HL-60 (cell line): Measurements from ENCODE around the gene TOR2A.

Source experiments
- DNase-seq, 2 experiments: peaks; one replicate each; pipeline ENCODE4 v3.0.0-alpha.2; 2010 to 2020; ENCODE audit warnings: low read depth in 1 of 2, low spot score in 1 of 2
- H3K27ac ChIP-seq: fragments of 250-450 bp; sonication (Bioruptor Pico); replicated peaks from 2 replicates; pipeline ENCODE4 v1.5.1; 2020; ENCODE audit warnings: mild to moderate bottlenecking, moderate library complexity
- H3K27me3 ChIP-seq: fragments of 250-450 bp; sonication (Bioruptor Pico); 2 replicates; pipeline ENCODE4 v1.5.1; 2021; ENCODE audit warnings: mild to moderate bottlenecking, moderate library complexity; ENCODE audit not compliant: insufficient read depth, poor library complexity, severe bottlenecking
- H3K4me3 ChIP-seq: replicated peaks from 2 replicates; pipeline ENCODE4 v1.5.1; 2011; ENCODE audit warnings: mild to moderate bottlenecking, control low read depth, low read length; ENCODE audit not compliant: insufficient read depth
- GABPA ChIP-seq: IDR thresholded peaks from 2 replicates; pipeline ENCODE4 v1.6.1; 2012; ENCODE audit warnings: low read depth
- POLR2AphosphoS5 ChIP-seq: IDR thresholded peaks from 2 replicates; pipeline ENCODE4 v1.6.1; 2012; ENCODE audit warnings: low read depth
- SPI1 ChIP-seq: IDR thresholded peaks from 2 replicates; pipeline ENCODE4 v1.6.1; 2012; ENCODE audit warnings: low read depth, mild to moderate bottlenecking, borderline replicate concordance
- TF ChIP-seq, protein P1 (sequence below): IDR thresholded peaks from one replicate; pipeline ENCODE4 v1.5.1; 2011; ENCODE audit warnings: low read length, control low read depth, inconsistent platforms; ENCODE audit not compliant: insufficient read depth
- TF ChIP-seq, protein P2 (sequence below): IDR thresholded peaks from 2 replicates; pipeline ENCODE4 v1.6.1; 2012; ENCODE audit warnings: low read depth; ENCODE audit not compliant: insufficient replicate concordance

Gene TOR2A

DNA sequence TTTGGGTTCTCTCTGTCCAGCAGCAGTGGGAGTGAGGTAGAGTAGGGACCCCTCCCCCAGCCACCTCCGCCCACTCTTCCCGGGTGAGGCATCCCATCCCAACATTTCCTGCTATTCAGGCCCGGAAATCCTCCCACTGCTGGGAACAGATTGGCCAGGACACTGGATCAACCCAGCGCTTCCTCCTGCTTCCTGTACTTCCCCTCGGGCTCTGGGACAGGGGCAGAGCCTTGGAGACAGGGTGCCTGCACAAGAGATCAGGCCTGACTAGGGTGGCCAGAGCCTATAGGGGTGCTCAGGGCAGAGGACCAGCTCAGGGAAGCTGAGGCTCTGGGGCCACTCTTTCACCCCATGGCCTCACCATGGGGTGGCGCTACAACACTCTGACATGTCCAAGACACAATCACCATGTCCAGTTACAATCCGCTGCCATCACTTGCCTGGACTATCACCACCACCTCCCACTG lies 28.9 kb upstream of the TOR2A start:
- TF ChIP-seq, protein P1, sequence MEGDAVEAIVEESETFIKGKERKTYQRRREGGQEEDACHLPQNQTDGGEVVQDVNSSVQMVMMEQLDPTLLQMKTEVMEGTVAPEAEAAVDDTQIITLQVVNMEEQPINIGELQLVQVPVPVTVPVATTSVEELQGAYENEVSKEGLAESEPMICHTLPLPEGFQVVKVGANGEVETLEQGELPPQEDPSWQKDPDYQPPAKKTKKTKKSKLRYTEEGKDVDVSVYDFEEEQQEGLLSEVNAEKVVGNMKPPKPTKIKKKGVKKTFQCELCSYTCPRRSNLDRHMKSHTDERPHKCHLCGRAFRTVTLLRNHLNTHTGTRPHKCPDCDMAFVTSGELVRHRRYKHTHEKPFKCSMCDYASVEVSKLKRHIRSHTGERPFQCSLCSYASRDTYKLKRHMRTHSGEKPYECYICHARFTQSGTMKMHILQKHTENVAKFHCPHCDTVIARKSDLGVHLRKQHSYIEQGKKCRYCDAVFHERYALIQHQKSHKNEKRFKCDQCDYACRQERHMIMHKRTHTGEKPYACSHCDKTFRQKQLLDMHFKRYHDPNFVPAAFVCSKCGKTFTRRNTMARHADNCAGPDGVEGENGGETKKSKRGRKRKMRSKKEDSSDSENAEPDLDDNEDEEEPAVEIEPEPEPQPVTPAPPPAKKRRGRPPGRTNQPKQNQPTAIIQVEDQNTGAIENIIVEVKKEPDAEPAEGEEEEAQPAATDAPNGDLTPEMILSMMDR: peak; percentile 33
- no peak for TF ChIP-seq SPI1
- no peaks in the 10 kb centered on the region for H3K27me3 ChIP-seq
- no peak overlapping the region for H3K4me3 ChIP-seq
- no peak overlapping the region for H3K27ac ChIP-seq
- DNase-seq: peak in 1 of 2 experiments; percentile 51

DNA sequence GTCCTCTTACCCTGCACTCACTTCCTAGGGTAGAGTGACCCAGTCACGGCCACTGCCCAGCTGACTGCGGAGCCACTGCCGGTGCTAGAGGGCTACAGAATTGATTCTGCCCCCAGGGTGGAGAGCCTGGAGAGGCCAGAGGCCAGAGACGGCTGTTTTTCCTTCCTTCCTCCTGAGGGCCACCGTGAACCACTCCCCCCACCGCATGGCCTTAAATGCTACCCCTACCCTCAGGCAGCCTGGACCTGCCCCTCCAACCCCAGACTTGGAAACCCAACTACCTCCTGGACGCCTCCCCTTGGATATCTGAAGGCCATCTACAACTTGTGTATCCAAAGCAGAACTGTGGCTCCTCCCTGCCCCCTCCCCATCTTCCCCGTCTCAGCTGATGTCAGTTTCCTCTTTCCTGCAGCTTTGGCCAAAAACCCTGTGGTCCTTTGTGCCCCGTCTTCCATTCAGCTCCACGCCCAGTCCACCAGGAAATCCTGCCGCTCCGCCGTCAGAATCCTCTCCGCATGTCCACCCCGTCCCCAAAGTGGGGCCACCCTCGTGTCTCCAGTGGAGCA lies 27.1 kb upstream of the TOR2A start:
- H3K27me3 ChIP-seq: no peaks in the 10 kb centered on the region
- DNase-seq: peak in 1 of 2 experiments; percentile 72
- TF ChIP-seq, protein P1: no peak
- TF ChIP-seq, protein P2, sequence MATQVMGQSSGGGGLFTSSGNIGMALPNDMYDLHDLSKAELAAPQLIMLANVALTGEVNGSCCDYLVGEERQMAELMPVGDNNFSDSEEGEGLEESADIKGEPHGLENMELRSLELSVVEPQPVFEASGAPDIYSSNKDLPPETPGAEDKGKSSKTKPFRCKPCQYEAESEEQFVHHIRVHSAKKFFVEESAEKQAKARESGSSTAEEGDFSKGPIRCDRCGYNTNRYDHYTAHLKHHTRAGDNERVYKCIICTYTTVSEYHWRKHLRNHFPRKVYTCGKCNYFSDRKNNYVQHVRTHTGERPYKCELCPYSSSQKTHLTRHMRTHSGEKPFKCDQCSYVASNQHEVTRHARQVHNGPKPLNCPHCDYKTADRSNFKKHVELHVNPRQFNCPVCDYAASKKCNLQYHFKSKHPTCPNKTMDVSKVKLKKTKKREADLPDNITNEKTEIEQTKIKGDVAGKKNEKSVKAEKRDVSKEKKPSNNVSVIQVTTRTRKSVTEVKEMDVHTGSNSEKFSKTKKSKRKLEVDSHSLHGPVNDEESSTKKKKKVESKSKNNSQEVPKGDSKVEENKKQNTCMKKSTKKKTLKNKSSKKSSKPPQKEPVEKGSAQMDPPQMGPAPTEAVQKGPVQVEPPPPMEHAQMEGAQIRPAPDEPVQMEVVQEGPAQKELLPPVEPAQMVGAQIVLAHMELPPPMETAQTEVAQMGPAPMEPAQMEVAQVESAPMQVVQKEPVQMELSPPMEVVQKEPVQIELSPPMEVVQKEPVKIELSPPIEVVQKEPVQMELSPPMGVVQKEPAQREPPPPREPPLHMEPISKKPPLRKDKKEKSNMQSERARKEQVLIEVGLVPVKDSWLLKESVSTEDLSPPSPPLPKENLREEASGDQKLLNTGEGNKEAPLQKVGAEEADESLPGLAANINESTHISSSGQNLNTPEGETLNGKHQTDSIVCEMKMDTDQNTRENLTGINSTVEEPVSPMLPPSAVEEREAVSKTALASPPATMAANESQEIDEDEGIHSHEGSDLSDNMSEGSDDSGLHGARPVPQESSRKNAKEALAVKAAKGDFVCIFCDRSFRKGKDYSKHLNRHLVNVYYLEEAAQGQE: no peak
- TF ChIP-seq GABPA (no peak), POLR2AphosphoS5 (no peak), SPI1 (peak; percentile 46; the same call in 1 of the 2 replicates)
- no peak overlapping the region for H3K4me3 ChIP-seq
- peak overlapping the region; percentile 21 for H3K27ac ChIP-seq

DNA sequence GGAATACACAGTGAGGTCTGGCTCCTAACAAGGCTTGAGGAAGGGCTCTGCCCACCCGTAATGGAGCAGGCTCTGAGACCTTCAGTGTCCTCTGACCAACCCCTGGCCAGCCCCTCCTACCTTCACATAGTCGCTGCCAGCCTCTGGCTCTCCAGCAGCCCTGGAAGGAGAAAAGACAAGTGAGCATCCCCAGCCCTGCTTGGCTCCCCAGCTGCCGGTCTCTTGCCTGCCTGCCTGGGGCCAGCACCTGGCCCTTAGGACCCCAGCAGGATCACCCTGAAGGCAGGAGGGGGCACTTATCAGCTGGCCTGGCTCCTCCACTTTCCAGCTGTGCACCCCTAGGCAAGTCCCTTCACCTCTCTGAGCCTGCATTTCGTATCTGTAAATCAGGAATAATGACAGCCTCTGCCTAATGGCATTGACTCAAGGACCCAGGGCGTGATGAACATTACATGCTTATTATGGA lies 26.4 kb upstream of the TOR2A start:
- TF ChIP-seq, protein P2: no peak
- no peak for TF ChIP-seq POLR2AphosphoS5
- no peak for DNase-seq
- Histone ChIP-seq H3K27me3 (no peaks in the 10 kb centered on the region), H3K27ac (no peak overlapping the region), H3K4me3 (no peak overlapping the region)

DNA sequence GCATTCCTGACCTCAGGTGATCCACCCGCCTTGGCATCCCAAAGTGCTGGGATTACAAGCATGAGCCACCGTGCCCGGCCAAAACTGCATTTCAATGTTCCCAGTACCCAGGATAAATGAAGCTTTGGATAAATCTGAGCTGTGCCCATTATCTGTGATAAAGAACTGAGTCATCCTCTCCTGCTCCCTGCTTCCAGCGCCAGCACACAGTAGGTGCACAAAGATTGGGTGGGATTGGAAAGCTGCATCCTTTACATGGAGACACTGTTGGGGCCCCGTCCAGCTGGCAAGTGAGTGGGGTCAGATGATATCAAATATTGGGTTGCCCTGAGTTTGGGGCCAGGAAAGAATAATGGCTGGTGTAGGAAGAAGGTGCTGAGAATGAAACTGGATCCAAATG lies 26.0 kb upstream of the TOR2A start:
- no peak overlapping the region for H3K27ac ChIP-seq
- DNase-seq: no peak
- no peaks in the 10 kb centered on the region for H3K27me3 ChIP-seq
- TF ChIP-seq SPI1 (no peak), GABPA (no peak), POLR2AphosphoS5 (no peak)
- TF ChIP-seq, protein P1: no peak
- TF ChIP-seq, protein P2: no peak
- H3K4me3 ChIP-seq: no peak overlapping the region
